Panc1 (cell line): ENCODE measurements around the gene AK2.

Experiments
- POLR2AphosphoS5 ChIP-seq: IDR thresholded peaks from 2 replicates; pipeline ENCODE4 v1.6.1; 2012; ENCODE audit warnings: mild to moderate bottlenecking, low read depth, low read length, moderate library complexity
- REST ChIP-seq, 2 experiments: IDR thresholded peaks; 2 replicates each; pipeline ENCODE4 v1.6.1; 2011 to 2012; ENCODE audit warnings: low read depth in 2 of 2, control low read depth in 1 of 2, low read length in 1 of 2, mild to moderate bottlenecking in 1 of 2, moderate library complexity in 1 of 2; ENCODE audit not compliant: insufficient read depth in 1 of 2
- TCF7L2 ChIP-seq: IDR thresholded peaks from 2 replicates; pipeline ENCODE4 v1.6.1; 2011; ENCODE audit warnings: mild to moderate bottlenecking, low read depth, low read length, inconsistent platforms
- TF ChIP-seq, protein P1 (sequence below): fragments of 450-650 bp; IDR thresholded peaks from 2 replicates; pipeline ENCODE4 v1.5.1; 2017; ENCODE audit warnings: mild to moderate bottlenecking

DNA sequence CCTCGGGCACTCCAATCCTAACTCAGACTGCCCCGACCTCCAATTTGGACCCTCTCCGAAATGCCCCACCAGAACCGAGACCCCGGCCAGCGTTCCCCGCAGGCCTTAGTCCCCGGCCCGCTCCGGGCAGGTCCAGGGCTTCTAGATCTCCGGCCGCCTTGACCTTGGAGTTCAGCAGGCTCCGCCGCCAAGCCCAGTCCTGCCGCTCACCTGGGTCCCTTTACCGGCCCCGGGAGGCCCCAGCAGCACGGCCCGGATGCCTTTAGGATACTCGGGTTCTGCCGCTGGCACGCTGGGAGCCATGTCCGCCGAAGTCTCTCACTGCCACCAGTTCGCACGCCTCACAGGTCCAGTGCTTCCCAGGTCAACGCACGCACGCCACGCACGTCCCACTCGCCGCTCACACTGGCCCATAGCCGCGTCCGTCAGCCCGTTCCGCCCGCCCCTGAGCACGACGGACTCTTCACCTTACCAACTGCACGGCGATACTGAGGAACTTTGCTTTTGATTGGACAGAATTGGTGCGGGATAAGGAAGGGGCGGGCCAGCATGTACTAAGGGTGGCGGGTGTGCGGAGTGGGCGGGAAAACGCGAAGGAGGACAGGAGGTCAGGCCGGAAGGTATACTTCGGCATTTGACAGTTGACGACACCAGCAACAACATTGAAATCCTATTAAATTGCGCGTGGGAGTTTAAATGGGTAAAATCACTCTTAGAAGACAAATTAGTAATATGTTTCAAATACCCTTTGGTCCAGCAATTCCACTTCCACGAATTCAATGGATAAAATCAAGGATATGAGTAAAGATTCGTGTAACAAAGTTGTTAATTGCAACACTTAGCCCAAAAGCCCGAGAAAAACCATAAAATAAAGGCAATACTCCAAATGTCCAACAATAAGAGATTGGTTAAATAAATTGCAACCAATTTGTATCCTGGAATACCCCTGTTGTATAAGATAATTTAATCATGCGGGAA, at the start of gene AK2:
- TF ChIP-seq, protein P1, sequence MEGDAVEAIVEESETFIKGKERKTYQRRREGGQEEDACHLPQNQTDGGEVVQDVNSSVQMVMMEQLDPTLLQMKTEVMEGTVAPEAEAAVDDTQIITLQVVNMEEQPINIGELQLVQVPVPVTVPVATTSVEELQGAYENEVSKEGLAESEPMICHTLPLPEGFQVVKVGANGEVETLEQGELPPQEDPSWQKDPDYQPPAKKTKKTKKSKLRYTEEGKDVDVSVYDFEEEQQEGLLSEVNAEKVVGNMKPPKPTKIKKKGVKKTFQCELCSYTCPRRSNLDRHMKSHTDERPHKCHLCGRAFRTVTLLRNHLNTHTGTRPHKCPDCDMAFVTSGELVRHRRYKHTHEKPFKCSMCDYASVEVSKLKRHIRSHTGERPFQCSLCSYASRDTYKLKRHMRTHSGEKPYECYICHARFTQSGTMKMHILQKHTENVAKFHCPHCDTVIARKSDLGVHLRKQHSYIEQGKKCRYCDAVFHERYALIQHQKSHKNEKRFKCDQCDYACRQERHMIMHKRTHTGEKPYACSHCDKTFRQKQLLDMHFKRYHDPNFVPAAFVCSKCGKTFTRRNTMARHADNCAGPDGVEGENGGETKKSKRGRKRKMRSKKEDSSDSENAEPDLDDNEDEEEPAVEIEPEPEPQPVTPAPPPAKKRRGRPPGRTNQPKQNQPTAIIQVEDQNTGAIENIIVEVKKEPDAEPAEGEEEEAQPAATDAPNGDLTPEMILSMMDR: no peak
- TF ChIP-seq POLR2AphosphoS5 (peak; percentile 76), TCF7L2 (no peak), REST (IDR thresholded peaks at IDR 0.05; ENCODE audit: insufficient read depth in 1 of 2, low read depth in 2 of 2, low read length in 1 of 2) (0 out of 4 replicates have a peak, but pooled peaks of 1 of the 2 experiments have one; percentile 37)
